ENCODE data around the gene YWHAQ. TPM values are rescaled to one million over a fixed set of nuclear protein-coding genes. Genes with fewer than 3 reads are reported as not detected.
A peak's percentile ranks its signal among the peaks of the same experiment; 100 is the strongest.

Gene YWHAQ
- total RNA-seq, 2 experiments from 2014 or later: 95.8 to 101 TPM

DNA sequence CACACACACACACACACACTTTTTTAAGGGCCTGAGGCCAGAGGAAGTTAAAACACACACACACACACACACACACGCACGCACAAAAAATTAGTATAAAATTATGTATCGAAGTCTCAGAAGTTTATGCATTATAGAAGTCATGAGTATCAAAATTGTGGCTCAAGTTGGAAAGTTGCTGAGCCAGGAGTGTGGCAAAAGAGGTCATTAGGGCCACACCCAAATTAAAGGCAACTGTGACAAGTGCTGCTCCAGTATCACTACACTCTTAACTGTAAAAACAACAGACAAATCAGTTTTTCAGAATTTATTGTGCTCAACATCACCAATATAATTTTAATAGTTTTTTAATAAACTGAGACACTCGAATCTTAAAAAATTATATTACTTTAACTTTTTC, 36.9 kb downstream of the YWHAQ start:
- Mint-ChIP-seq H3K27me3 (no peaks in the 10 kb centered on the region), H3K27ac (no peak overlapping the region), H3K4me1 (ENCODE audit: low read depth) (peaks cover 58% of the 10 kb centered on the region), H3K4me3 (no peak overlapping the region), H3K9me3 (no peaks in the 10 kb centered on the region), H3K36me3 (ENCODE audit: low read depth) (peaks cover 58% of the 10 kb centered on the region)
- H3K36me3 ChIP-seq (ENCODE audit: insufficient read depth, low read length): peaks cover 29% of the 10 kb centered on the region
- TF ChIP-seq, protein P1, sequence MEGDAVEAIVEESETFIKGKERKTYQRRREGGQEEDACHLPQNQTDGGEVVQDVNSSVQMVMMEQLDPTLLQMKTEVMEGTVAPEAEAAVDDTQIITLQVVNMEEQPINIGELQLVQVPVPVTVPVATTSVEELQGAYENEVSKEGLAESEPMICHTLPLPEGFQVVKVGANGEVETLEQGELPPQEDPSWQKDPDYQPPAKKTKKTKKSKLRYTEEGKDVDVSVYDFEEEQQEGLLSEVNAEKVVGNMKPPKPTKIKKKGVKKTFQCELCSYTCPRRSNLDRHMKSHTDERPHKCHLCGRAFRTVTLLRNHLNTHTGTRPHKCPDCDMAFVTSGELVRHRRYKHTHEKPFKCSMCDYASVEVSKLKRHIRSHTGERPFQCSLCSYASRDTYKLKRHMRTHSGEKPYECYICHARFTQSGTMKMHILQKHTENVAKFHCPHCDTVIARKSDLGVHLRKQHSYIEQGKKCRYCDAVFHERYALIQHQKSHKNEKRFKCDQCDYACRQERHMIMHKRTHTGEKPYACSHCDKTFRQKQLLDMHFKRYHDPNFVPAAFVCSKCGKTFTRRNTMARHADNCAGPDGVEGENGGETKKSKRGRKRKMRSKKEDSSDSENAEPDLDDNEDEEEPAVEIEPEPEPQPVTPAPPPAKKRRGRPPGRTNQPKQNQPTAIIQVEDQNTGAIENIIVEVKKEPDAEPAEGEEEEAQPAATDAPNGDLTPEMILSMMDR (IDR thresholded peaks at IDR 0.05): no peak
- ChIA-PET CTCF (no interaction called here), POLR2A (no interaction called here)
- H3K27me3 ChIP-seq (ENCODE audit: control insufficient read depth in 1 of 2, insufficient read depth in 2 of 2, low read length in 2 of 2): no peaks in the 10 kb centered on the region
- no peak overlapping the region for H3K4me3 ChIP-seq (ENCODE audit: low read length)
- ATAC-seq (ENCODE audit: poor library complexity): no peak
- H3K27ac ChIP-seq (ENCODE audit: low read depth in 1 of 2, low read length in 2 of 2): no peak overlapping the region
- peak in 1 of 14 experiments; percentile 14 for DNase-seq
- no peaks in the 10 kb centered on the region for H3K9me3 ChIP-seq (ENCODE audit: control insufficient read depth in 1 of 2, insufficient read depth in 1 of 2, low read length in 2 of 2)
- H3K4me1 ChIP-seq (ENCODE audit: insufficient read depth, low read length): peaks cover 23% of the 10 kb centered on the region
- intact Hi-C loops (cut with DNase I, micrococcal nuclease): no loop called here

DNA sequence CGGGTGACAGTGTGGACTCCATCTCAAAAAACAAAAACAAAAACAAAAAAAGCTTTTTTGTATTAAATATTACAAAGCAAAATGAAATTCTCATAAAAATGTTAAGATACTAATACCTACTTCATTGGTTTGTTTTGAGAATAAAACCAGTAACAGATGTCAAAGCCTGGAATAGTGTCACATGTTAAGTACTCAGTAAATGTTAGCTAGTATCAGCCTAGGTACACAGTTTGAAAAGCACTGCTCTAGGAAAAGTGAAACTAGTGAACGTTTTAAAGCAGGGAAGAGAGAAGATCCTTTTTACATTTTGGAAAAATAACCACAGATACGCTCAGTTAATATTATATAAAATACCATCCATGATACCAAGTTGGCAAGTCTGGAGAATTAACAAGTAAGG, 38.1 kb downstream of the YWHAQ start:
- H3K4me1 ChIP-seq (ENCODE audit: insufficient read depth, low read length): peaks cover 23% of the 10 kb centered on the region
- Mint-ChIP-seq H3K4me3 (no peak overlapping the region), H3K27me3 (no peaks in the 10 kb centered on the region), H3K9me3 (no peaks in the 10 kb centered on the region), H3K4me1 (ENCODE audit: low read depth) (peaks cover 48% of the 10 kb centered on the region), H3K27ac (no peak overlapping the region), H3K36me3 (ENCODE audit: low read depth) (peaks cover 58% of the 10 kb centered on the region)
- ATAC-seq (ENCODE audit: poor library complexity) (no peak), DNase-seq (no peak)
- CTCF ChIA-PET: interaction anchor here (0.5 kb wide), 1 partner anchor 9 kb away, joined by 3 read pairs; no protein-coding TSS in a partner anchor
- intact Hi-C loops (cut with DNase I, micrococcal nuclease): no loop called here
- no peaks in the 10 kb centered on the region for H3K27me3 ChIP-seq (ENCODE audit: control insufficient read depth in 1 of 2, insufficient read depth in 2 of 2, low read length in 2 of 2)
- POLR2A ChIA-PET: no interaction called here
- no peak overlapping the region for H3K4me3 ChIP-seq (ENCODE audit: low read length)
- H3K27ac ChIP-seq (ENCODE audit: low read depth in 1 of 2, low read length in 2 of 2): no peak overlapping the region
- TF ChIP-seq, protein P1 (IDR thresholded peaks at IDR 0.05): no peak
- H3K36me3 ChIP-seq (ENCODE audit: insufficient read depth, low read length): peaks cover 39% of the 10 kb centered on the region
- H3K9me3 ChIP-seq (ENCODE audit: control insufficient read depth in 1 of 2, insufficient read depth in 1 of 2, low read length in 2 of 2): no peaks in the 10 kb centered on the region

DNA sequence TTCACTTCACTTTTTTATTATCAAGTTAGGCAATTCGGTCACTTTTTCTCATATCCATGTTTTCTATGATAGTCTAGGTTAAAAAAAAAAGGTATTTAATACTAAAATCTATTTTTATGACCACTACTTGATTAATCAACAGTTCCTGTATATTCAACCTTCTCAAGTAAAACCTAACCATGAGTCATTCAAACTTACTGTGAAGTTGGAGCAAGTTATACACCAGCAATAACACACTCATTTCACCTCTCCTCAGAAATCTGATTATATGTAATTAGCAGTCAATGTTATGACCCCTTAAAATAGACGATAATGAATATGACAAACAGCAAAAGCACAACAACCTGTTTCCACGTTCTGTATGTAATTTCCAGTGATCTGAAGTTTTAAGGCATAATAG, 40.2 kb downstream of the YWHAQ start:
- ChIA-PET POLR2A (interaction anchor here (0.6 kb wide), 1 partner anchor 27 kb away, joined by 3 read pairs; no protein-coding TSS in a partner anchor), CTCF (interaction anchor here (0.7 kb wide), 1 partner anchor 17 kb away, joined by 3 read pairs; no protein-coding TSS in a partner anchor)
- Histone ChIP-seq H3K36me3 (ENCODE audit: insufficient read depth, low read length) (peaks cover 58% of the 10 kb centered on the region), H3K27me3 (ENCODE audit: control insufficient read depth in 1 of 2, insufficient read depth in 2 of 2, low read length in 2 of 2) (no peaks in the 10 kb centered on the region), H3K4me3 (ENCODE audit: low read length) (no peak overlapping the region), H3K27ac (ENCODE audit: low read depth in 1 of 2, low read length in 2 of 2) (no peak overlapping the region), H3K9me3 (ENCODE audit: control insufficient read depth in 1 of 2, insufficient read depth in 1 of 2, low read length in 2 of 2) (no peaks in the 10 kb centered on the region), H3K4me1 (ENCODE audit: insufficient read depth, low read length) (peaks cover 16% of the 10 kb centered on the region)
- H3K9me3 Mint-ChIP-seq: no peaks in the 10 kb centered on the region
- intact Hi-C loops (cut with DNase I, micrococcal nuclease): no loop called here
- H3K36me3 Mint-ChIP-seq (ENCODE audit: low read depth): peaks cover 69% of the 10 kb centered on the region
- H3K4me3 Mint-ChIP-seq: no peak overlapping the region
- no peaks in the 10 kb centered on the region for H3K27me3 Mint-ChIP-seq
- TF ChIP-seq, protein P1 (IDR thresholded peaks at IDR 0.05): no peak
- peak overlapping the region; percentile 17 for H3K27ac Mint-ChIP-seq
- ATAC-seq (ENCODE audit: poor library complexity) (no peak), DNase-seq (no peak)
- peaks cover 32% of the 10 kb centered on the region for H3K4me1 Mint-ChIP-seq (ENCODE audit: low read depth)
